SK-N-SH (cell line): ENCODE data around the gene CTAG1A. TPM values are rescaled to one million over a fixed set of nuclear protein-coding genes. Genes with fewer than 3 reads are reported as not detected.

Source experiments
- CTCF ChIA-PET: fragments of 300-600, 350-600 bp; formaldehyde crosslinking; extraction: SDS; loops from one replicate; lab custom pipeline; 2021; lab: Yijun Ruan, JAX
- POLR2A ChIA-PET: fragments of 350-600 bp; sonication (Branson Sonifier 250); formaldehyde crosslinking; extraction: SDS; loops from one replicate; lab custom pipeline; 2020; ENCODE audit warnings: antibody characterized with exemption, inconsistent platforms; lab: Yijun Ruan, JAX
- DNase-seq: peaks from one replicate; pipeline ENCODE4 v3.0.0; 2012
- H2AFZ ChIP-seq: fragments of 200-600 bp; sonication (generic); 2 replicates; pipeline ENCODE4 v1.8.1; 2016; ENCODE audit warnings: antibody characterized with exemption, mild to moderate bottlenecking, low read depth
- H3F3A ChIP-seq: fragments of 200-600 bp; sonication (generic); replicated peaks from 2 replicates; pipeline ENCODE3; 2016; ENCODE audit warnings: antibody characterized with exemption, mild to moderate bottlenecking; ENCODE audit not compliant: insufficient read depth
- H3K27ac ChIP-seq, 2 experiments: fragments of 200-500 bp in 1 of 2; fragments of 200-600 bp in 1 of 2; sonication (Bioruptor generic) in 1 of 2; sonication (generic), shearing (Covaris generic) in 1 of 2; 2 replicates each; pipeline versions ENCODE4 v1.5.1 to v1.6.1; 2014 to 2016; ENCODE audit warnings: low read depth in 2 of 2, inconsistent platforms in 1 of 2, low read length in 1 of 2, mild to moderate bottlenecking in 1 of 2, mixed read lengths in 1 of 2
- H3K27me3 ChIP-seq: fragments of 200-600 bp; sonication (generic), shearing (Covaris generic); 2 replicates; pipeline ENCODE4 v1.6.1; 2016; ENCODE audit warnings: mixed run types; ENCODE audit not compliant: insufficient read depth
- H3K36me3 ChIP-seq, 2 experiments: fragments of 200-500 bp in 1 of 2; fragments of 200-600 bp in 1 of 2; sonication (Bioruptor generic) in 1 of 2; sonication (generic) in 1 of 2; replicated peaks in 1 of 2; 2 replicates each; pipeline versions ENCODE3 to v1.5.1; 2014 to 2016; ENCODE audit warnings: low read length in 1 of 2, mild to moderate bottlenecking in 1 of 2; ENCODE audit not compliant: insufficient read depth in 2 of 2, control insufficient read depth in 1 of 2
- H3K4me1 ChIP-seq, 2 experiments: fragments of 200-500 bp in 1 of 2; fragments of 200-600 bp in 1 of 2; sonication (Bioruptor generic) in 1 of 2; sonication (generic), shearing (Covaris generic) in 1 of 2; 2 replicates each; pipeline versions ENCODE4 v1.5.1 to v1.6.1; 2014 to 2016; ENCODE audit warnings: low read depth in 1 of 2, low read length in 1 of 2, mixed run types in 1 of 2; ENCODE audit not compliant: insufficient read depth in 2 of 2, control insufficient read depth in 1 of 2
- H3K4me2 ChIP-seq: fragments of 200-600 bp; sonication (generic), shearing (Covaris generic); 2 replicates; pipeline ENCODE4 v1.6.1; 2017; ENCODE audit warnings: mixed run types
- H3K4me3 ChIP-seq, 2 experiments: fragments of 200-500 bp in 1 of 2; fragments of 200-600 bp in 1 of 2; sonication (Bioruptor generic) in 1 of 2; sonication (generic), shearing (Covaris generic) in 1 of 2; 2 replicates each; pipeline versions ENCODE4 v1.5.1 to v1.8.1; 2014 to 2016; ENCODE audit warnings: low read depth in 2 of 2, inconsistent platforms in 1 of 2, low read length in 1 of 2, mild to moderate bottlenecking in 1 of 2, mixed read lengths in 1 of 2, moderate library complexity in 1 of 2
- H3K79me2 ChIP-seq: fragments of 200-600 bp; sonication (generic); 2 replicates; pipeline ENCODE4 v1.8.1; 2017; ENCODE audit warnings: mild to moderate bottlenecking; ENCODE audit not compliant: insufficient read depth
- H3K9ac ChIP-seq: fragments of 200-600 bp; sonication (generic); 2 replicates; pipeline ENCODE4 v1.6.1; 2017; ENCODE audit warnings: mixed run types
- H3K9me2 ChIP-seq: fragments of 200-600 bp; sonication (generic); 2 replicates; pipeline ENCODE4 v1.6.1; 2017; ENCODE audit warnings: mixed run types
- H3K9me3 ChIP-seq: fragments of 200-600 bp; sonication (generic); 2 replicates; pipeline ENCODE4 v1.6.1; 2017; ENCODE audit warnings: mixed run types, mild to moderate bottlenecking, moderate library complexity
- H4K20me1 ChIP-seq: fragments of 200-600 bp; sonication (generic); 2 replicates; pipeline ENCODE4 v1.6.1; 2017; ENCODE audit warnings: mild to moderate bottlenecking, mixed run types; ENCODE audit not compliant: insufficient read depth
- ELF1 ChIP-seq: IDR thresholded peaks from 2 replicates; pipeline ENCODE4 v1.4.0; 2012
- GABPA ChIP-seq: IDR thresholded peaks from 2 replicates; pipeline ENCODE4 v1.4.0; 2012; ENCODE audit warnings: low read depth, mild to moderate bottlenecking
- JUND ChIP-seq: IDR thresholded peaks from 2 replicates; pipeline ENCODE4 v1.4.0; 2012
- MEF2A ChIP-seq: IDR thresholded peaks from 2 replicates; pipeline ENCODE4 v1.4.0; 2012; ENCODE audit warnings: low read depth, borderline replicate concordance
- POLR2AphosphoS5 ChIP-seq: IDR thresholded peaks from 2 replicates; pipeline ENCODE4 v1.6.1; 2012; ENCODE audit warnings: low read depth, low read length
- RAD21 ChIP-seq: IDR thresholded peaks from 2 replicates; pipeline ENCODE4 v1.6.1; 2012; ENCODE audit warnings: mild to moderate bottlenecking, low read length
- TEAD4 ChIP-seq: IDR thresholded peaks from 2 replicates; pipeline ENCODE4 v1.4.0; 2012; ENCODE audit warnings: mild to moderate bottlenecking, borderline replicate concordance; ENCODE audit not compliant: insufficient read depth
- YY1 ChIP-seq: IDR thresholded peaks from 2 replicates; pipeline ENCODE4 v1.4.0; 2012; ENCODE audit warnings: low read depth, mild to moderate bottlenecking
- WGBS: methylation state at CpG from one replicate; pipeline ENCODE4 v1.1.6; 2017; ENCODE audit warnings: low lambda C conversion rate; 5-methylcytosine and 5-hydroxymethylcytosine counted together
- polyA plus RNA-seq, 3 experiments: library from polyadenylated mRNA; depleted of rRNA; stranded (reverse); fragments of >200 nt; gene quantifications; 2 replicates each; pipeline ENCODE4 v1.2.3, GENCODE V29; 2012
- TF ChIP-seq, protein P1 (sequence below): IDR thresholded peaks from 2 replicates; pipeline ENCODE4 v1.4.0; 2012; ENCODE audit warnings: low read depth
- TF ChIP-seq, protein P2 (sequence below): IDR thresholded peaks from 2 replicates; pipeline ENCODE4 v1.4.0; 2012; ENCODE audit warnings: low read depth, borderline replicate concordance
- TF ChIP-seq, protein P3 (sequence below): IDR thresholded peaks from 2 replicates; pipeline ENCODE4 v1.6.1; 2012; ENCODE audit warnings: mild to moderate bottlenecking, low read depth, low read length, moderate library complexity
- TF ChIP-seq, protein P4 (sequence below): IDR thresholded peaks from 2 replicates; pipeline ENCODE4 v1.4.0; 2012; ENCODE audit warnings: low read depth, borderline replicate concordance
- TF ChIP-seq, protein P5 (sequence below): fragments of 150-350 bp; IDR thresholded peaks from 2 replicates; pipeline ENCODE4 v1.6.1; 2017; ENCODE audit warnings: antibody characterized with exemption, low read length, low read depth, borderline replicate concordance

Gene CTAG1A
- polyA plus RNA-seq, 1 of the 3 experiments (the other 2 are of a cell fraction): not detected

DNA sequence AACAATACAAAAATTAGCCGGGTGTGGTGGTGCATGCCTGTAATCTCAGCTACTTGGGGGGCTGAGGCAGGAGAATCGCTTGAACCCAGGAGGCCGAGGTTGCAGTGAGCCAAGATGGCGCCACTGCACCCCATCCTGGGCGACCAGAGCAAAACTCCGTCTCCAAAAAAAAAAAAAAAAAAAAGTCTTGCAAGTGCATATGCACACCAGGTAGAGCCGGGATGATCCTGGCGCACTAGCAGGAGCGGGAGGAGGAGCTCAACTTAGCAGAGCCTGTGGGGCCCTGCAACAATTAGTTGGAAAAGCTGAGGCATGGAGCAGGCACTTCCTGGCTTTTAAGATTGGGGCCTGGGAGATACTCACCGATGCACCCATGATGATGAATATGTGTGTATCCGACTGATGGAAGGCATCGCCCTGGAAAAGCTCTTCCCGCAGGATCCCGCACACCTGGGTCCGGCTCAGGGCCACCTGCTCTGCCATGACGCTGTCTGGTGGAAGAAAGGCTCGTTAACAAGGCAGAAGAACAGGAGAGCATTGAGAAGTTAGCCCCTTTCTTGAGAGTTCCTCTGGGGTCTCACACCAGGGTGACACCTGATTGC, 39.2 kb upstream of the CTAG1A start:
- TF ChIP-seq YY1 (no peak), ELF1 (no peak), JUND (no peak), POLR2AphosphoS5 (no peak), TEAD4 (no peak), GABPA (no peak), MEF2A (no peak), RAD21 (no peak)
- TF ChIP-seq, protein P1, sequence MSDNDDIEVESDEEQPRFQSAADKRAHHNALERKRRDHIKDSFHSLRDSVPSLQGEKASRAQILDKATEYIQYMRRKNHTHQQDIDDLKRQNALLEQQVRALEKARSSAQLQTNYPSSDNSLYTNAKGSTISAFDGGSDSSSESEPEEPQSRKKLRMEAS: no peak
- TF ChIP-seq, protein P2, sequence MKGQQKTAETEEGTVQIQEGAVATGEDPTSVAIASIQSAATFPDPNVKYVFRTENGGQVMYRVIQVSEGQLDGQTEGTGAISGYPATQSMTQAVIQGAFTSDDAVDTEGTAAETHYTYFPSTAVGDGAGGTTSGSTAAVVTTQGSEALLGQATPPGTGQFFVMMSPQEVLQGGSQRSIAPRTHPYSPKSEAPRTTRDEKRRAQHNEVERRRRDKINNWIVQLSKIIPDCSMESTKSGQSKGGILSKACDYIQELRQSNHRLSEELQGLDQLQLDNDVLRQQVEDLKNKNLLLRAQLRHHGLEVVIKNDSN: no peak
- TF ChIP-seq, protein P3, sequence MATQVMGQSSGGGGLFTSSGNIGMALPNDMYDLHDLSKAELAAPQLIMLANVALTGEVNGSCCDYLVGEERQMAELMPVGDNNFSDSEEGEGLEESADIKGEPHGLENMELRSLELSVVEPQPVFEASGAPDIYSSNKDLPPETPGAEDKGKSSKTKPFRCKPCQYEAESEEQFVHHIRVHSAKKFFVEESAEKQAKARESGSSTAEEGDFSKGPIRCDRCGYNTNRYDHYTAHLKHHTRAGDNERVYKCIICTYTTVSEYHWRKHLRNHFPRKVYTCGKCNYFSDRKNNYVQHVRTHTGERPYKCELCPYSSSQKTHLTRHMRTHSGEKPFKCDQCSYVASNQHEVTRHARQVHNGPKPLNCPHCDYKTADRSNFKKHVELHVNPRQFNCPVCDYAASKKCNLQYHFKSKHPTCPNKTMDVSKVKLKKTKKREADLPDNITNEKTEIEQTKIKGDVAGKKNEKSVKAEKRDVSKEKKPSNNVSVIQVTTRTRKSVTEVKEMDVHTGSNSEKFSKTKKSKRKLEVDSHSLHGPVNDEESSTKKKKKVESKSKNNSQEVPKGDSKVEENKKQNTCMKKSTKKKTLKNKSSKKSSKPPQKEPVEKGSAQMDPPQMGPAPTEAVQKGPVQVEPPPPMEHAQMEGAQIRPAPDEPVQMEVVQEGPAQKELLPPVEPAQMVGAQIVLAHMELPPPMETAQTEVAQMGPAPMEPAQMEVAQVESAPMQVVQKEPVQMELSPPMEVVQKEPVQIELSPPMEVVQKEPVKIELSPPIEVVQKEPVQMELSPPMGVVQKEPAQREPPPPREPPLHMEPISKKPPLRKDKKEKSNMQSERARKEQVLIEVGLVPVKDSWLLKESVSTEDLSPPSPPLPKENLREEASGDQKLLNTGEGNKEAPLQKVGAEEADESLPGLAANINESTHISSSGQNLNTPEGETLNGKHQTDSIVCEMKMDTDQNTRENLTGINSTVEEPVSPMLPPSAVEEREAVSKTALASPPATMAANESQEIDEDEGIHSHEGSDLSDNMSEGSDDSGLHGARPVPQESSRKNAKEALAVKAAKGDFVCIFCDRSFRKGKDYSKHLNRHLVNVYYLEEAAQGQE: no peak
- TF ChIP-seq, protein P4, sequence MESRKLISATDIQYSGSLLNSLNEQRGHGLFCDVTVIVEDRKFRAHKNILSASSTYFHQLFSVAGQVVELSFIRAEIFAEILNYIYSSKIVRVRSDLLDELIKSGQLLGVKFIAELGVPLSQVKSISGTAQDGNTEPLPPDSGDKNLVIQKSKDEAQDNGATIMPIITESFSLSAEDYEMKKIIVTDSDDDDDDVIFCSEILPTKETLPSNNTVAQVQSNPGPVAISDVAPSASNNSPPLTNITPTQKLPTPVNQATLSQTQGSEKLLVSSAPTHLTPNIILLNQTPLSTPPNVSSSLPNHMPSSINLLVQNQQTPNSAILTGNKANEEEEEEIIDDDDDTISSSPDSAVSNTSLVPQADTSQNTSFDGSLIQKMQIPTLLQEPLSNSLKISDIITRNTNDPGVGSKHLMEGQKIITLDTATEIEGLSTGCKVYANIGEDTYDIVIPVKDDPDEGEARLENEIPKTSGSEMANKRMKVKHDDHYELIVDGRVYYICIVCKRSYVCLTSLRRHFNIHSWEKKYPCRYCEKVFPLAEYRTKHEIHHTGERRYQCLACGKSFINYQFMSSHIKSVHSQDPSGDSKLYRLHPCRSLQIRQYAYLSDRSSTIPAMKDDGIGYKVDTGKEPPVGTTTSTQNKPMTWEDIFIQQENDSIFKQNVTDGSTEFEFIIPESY: no peak
- TF ChIP-seq, protein P5, sequence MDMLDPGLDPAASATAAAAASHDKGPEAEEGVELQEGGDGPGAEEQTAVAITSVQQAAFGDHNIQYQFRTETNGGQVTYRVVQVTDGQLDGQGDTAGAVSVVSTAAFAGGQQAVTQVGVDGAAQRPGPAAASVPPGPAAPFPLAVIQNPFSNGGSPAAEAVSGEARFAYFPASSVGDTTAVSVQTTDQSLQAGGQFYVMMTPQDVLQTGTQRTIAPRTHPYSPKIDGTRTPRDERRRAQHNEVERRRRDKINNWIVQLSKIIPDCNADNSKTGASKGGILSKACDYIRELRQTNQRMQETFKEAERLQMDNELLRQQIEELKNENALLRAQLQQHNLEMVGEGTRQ: no peak
- TF ChIP-seq, all 33 proteins: peak for 0

More for the DNA sequence above, 39.2 kb upstream of the CTAG1A start:
- DNase-seq: no peak
- Histone ChIP-seq H3K4me1 (peaks cover 12 to 16% of the 10 kb centered on the region in 2 experiments; a peak in 3 of 4 replicates), H3K79me2 (peaks cover 52% of the 10 kb centered on the region), H3K27ac (no peak overlapping the region), H4K20me1 (no peaks in the 10 kb centered on the region), H2AFZ (no peak overlapping the region), H3F3A (peaks cover 6% of the 10 kb centered on the region), H3K9me3 (no peaks in the 10 kb centered on the region), H3K4me2 (peak overlapping the region; percentile 82), H3K9me2 (no peaks in the 10 kb centered on the region), H3K36me3 (no peaks in the 10 kb centered on the region), H3K9ac (peak overlapping the region; percentile 69), H3K4me3 (peak overlapping the region; percentile 68 to 70), H3K27me3 (0 out of 2 replicates have a peak, but pooled peaks cover 7% of the 10 kb centered on the region)
- WGBS: 67% methylated on average over 17 of the region's 17 CpGs
- POLR2A ChIA-PET: interaction anchor here (0.9 kb wide), 1 partner anchor 31 kb away, joined by 4 read pairs; no protein-coding TSS in a partner anchor
- CTCF ChIA-PET: interaction anchor here (0.8 to 1.4 kb wide), 3 partner anchors 11 to 19 kb away, joined by 3 to 5 read pairs (median 3); no protein-coding TSS in a partner anchor
